ENCODE data around the gene TLE1.

TLE1 gene

DNA sequence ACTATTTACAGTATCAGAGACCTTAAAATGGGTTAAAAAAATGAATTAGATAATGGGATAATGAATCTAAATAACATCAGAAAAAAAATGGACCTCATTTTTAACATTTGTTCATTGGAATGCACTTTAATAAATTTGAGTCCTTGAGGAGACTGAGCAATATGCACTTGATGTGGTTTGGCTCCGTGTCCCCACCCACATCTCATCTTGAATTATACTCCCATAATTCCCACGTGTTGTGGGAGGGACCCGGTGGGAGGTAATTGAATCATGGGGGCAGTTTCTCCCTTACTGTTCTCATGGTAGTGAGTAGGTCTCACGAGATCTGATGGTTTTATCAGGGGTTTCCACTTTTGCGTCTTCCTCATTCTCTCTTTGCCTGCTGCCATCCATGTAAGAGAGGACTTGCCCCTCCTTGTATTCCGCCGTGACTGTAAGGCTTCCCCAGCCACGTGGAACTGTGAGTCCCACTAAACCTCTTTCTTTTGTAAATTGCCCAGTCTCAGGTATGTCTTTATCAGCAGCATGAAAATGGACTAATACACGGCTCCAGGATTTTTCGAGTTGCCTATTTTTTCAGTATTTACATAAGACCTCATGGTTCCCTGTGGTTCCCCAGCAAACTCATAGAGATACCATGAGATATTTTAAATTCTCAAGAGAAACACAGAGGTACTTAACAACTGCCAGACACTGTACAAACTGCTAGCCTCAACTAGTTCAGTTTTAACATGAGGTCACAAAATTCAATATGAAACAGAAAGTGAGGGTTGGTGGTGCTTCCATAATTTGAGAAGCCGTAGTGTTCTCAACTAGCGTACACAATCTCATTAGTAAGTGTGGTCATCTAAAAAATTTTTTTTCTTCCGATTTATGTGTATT lies 128.3 kb downstream of the TLE1 start:
- Histone ChIP-seq H3K4me1 (peaks cover 7% of the 10 kb centered on the region; the same call in 1 of the 2 replicates), H4K20me1 (no peaks in the 10 kb centered on the region), H3K27ac (no peak overlapping the region), H3K4me2 (no peak overlapping the region), H3K4me3 (no peak overlapping the region), H3K36me3 (no peaks in the 10 kb centered on the region), H3K27me3 (no peaks in the 10 kb centered on the region), H3K9ac (no peak overlapping the region), H3K9me3 (no peaks in the 10 kb centered on the region)
- TF ChIP-seq Cebpa-rat (IDR thresholded peaks at IDR 0.05): no peak

DNA sequence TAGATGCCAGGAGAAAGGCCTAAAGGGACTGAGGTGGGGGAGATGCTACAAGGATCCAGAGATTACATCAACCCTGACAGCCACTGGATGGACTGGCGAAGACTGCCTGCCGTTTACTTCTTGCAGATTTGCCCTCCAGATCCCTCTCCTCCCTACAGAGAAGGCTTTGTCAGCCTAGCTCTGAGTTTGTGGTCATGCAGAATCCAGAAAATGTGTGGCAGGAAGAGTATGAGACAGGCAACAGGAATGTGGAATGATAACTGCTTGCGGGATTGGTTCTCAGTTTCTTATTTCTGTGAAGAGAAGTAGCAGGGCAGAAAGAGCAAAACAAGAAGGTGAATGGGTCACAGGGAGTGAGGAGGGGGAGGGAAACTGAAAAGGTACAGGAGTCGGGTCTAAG lies 129.6 kb downstream of the TLE1 start:
- Histone ChIP-seq H3K4me3 (no peak overlapping the region), H3K36me3 (no peaks in the 10 kb centered on the region), H3K27ac (no peak overlapping the region)

DNA sequence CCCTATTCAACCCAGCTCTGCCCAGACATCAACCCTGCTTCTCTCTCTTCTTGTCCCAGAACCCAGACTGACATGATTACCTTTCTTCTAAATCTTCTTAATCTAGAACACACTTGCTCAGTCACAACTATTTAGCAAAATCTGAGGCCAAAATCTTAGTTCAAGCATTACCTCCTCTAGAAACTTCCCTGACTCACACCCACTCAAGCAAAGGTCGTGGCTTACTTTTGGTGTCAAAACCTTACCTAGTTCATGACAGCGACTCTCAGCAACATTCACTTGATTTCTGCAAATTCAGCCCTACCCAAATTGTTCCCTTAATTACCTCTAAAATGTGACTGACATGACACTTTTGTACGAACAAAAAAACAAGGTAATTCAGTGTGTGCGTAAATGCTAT lies 130.2 kb downstream of the TLE1 start:
- Histone ChIP-seq H3K4me1 (peaks cover 7% of the 10 kb centered on the region; the same call in 1 of the 2 replicates), H4K20me1 (no peaks in the 10 kb centered on the region), H3K36me3 (no peaks in the 10 kb centered on the region), H3K4me2 (no peak overlapping the region), H3K9ac (no peak overlapping the region), H3K4me3 (no peak overlapping the region), H3K27me3 (no peaks in the 10 kb centered on the region), H3K27ac (no peak overlapping the region), H3K9me3 (no peaks in the 10 kb centered on the region)
- no peak for TF ChIP-seq Cebpa-rat (IDR thresholded peaks at IDR 0.05)

More for the DNA sequence above, 129.6 kb downstream of the TLE1 start:
- Histone ChIP-seq H4K20me1 (no peaks in the 10 kb centered on the region), H3K9me3 (no peaks in the 10 kb centered on the region), H3K27me3 (no peaks in the 10 kb centered on the region), H3K9ac (no peak overlapping the region), H3K4me1 (peaks cover 7% of the 10 kb centered on the region; the same call in 1 of the 2 replicates), H3K4me2 (no peak overlapping the region)
- TF ChIP-seq Cebpa-rat (IDR thresholded peaks at IDR 0.05): no peak

DNA sequence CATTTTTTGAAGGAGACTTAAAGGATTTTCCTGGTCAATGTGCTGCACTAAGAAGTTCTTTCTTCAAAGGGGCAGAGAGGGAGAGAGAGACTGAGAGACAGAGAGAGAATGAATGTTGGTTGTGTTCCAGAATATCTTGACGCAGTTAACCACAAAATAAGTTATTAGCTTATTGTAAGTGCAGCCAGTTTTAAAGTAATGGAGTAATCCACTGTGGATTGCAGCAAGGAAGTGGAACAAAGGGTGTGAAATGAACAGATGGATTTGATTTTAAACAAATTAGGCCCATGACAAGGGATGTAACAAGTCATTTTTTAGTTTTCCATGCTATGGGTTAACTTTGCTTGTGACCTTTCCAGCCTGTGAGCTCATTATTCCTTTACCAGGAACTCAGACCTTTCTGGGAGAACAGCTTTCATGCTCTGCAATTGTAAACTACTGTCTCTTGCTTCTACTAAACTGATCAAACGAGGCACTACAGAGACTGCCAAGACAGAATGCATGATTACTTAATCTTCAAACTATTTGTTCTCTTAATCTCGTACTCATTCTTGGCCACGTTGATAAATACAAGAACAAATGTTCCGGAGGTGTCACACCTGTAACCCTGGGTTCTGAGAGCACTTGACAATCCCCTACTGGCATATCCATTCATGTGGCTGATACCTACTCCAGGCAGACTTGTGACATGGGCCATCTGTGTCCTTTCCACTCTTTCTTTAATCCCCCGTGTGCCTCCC lies 131.1 kb downstream of the TLE1 start:
- Histone ChIP-seq H3K4me2 (no peak overlapping the region), H3K4me1 (peaks cover 7% of the 10 kb centered on the region; the same call in 1 of the 2 replicates), H3K27me3 (no peaks in the 10 kb centered on the region), H3K36me3 (no peaks in the 10 kb centered on the region), H3K4me3 (no peak overlapping the region), H4K20me1 (no peaks in the 10 kb centered on the region), H3K9me3 (no peaks in the 10 kb centered on the region), H3K27ac (no peak overlapping the region), H3K9ac (no peak overlapping the region)
- no peak for TF ChIP-seq Cebpa-rat (IDR thresholded peaks at IDR 0.05)

DNA sequence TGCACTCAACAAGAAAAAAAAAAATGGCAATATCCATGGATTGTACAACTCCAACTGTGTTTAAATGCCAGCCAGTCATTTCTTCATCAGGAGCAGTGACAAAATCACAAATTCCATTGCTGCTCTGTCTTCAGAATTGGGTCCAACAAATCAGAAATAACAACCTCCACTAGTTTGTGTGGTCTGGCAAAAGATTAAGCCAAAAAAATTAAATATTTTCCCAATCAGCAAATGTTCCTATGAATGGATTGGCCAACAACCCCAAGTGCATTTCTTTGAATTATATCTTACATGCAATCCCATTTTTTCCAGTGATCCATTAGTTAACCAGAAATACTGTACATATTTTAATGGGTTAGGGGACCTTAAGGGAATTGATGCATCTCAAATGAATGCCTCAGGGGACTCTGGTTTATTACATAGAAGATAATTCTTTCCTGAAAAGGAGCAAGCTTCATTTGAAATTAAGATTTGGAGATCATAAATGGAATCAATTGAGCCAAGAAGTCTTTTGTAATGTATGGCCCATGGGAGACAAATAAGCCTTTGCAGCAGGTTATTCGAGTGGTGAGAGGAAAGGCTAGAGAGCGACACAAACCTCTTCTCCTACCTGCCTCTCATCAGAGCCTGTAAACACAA lies 131.8 kb downstream of the TLE1 start:
- H3K27me3 ChIP-seq: no peaks in the 10 kb centered on the region
- H3K4me3 ChIP-seq: no peak overlapping the region
- peaks cover 7% of the 10 kb centered on the region; the same call in 1 of the 2 replicates for H3K4me1 ChIP-seq
- no peaks in the 10 kb centered on the region for H3K36me3 ChIP-seq
- no peak for TF ChIP-seq Cebpa-rat (IDR thresholded peaks at IDR 0.05)
- H3K9me3 ChIP-seq: no peaks in the 10 kb centered on the region
- H4K20me1 ChIP-seq: no peaks in the 10 kb centered on the region
- H3K4me2 ChIP-seq: no peak overlapping the region
- H3K9ac ChIP-seq: no peak overlapping the region
- H3K27ac ChIP-seq: no peak overlapping the region

DNA sequence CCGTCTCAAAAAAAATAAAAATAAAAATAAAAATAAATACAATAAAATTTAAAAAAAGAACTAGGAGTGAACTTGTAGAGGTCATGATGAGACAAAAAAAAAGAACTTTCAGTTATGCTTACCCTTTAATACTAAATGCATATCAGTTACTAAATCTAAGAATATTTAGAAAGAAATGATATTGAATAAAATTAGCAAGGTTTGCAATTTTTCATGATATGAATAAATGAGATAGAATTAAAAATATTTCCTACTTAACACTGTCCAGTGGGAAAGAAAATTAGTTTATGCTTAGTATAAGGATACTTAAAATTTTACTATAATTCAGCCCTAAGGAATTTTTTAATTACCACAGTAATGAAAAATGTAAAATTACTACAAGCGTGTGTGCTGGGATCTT lies 132.4 kb downstream of the TLE1 start:
- peaks cover 7% of the 10 kb centered on the region; the same call in 1 of the 2 replicates for H3K4me1 ChIP-seq
- TF ChIP-seq Cebpa-rat (IDR thresholded peaks at IDR 0.05): no peak

DNA sequence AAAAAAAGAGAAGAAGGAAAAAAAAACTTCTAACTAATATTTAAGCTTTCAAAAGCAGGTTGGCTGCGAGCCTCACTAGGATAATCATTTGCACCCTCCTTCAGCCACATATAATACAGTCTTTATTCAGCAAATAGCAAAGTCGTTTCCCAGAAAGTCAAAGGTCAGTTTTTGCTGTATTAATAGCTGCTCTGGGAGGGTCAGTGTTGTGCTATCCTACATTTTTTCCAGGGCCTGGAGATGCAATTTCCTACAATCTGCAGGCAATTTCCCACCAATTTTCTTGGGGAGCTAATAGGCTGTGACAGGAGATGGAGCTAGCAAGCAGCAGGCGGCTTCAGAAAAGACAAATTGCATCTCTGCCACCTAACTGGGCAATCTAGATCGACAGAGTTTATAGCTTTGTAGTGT lies 136.8 kb downstream of the TLE1 start:
- TF ChIP-seq Cebpa-rat (IDR thresholded peaks at IDR 0.05): no peak
- Histone ChIP-seq H3K27me3 (no peaks in the 10 kb centered on the region), H3K4me2 (no peak overlapping the region)

More for the DNA sequence above, 132.4 kb downstream of the TLE1 start:
- Histone ChIP-seq H3K9me3 (no peaks in the 10 kb centered on the region), H3K9ac (no peak overlapping the region), H3K4me2 (no peak overlapping the region), H4K20me1 (no peaks in the 10 kb centered on the region), H3K27me3 (no peaks in the 10 kb centered on the region), H3K36me3 (no peaks in the 10 kb centered on the region), H3K4me3 (no peak overlapping the region), H3K27ac (no peak overlapping the region)

DNA sequence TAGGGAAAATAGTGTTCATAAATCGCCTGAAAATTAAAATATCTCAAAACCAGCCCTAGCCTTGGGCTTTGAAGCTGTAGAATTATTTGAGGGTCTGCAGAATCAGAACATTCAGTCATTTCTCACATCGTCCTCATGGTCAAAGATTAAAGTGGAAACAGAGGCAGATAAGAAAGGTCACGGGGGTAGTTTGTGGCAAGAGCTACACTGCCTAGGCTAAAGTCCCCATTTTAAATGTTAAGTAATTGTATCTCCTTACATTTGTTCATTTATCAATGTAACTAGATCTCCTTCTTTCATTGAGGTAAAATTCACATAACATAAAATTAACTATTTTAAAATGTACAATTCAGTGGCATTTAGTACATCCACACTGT lies 139.2 kb downstream of the TLE1 start:
- no peaks in the 10 kb centered on the region for H3K4me1 ChIP-seq
- H3K4me2 ChIP-seq: no peak overlapping the region
- H3K36me3 ChIP-seq: no peaks in the 10 kb centered on the region
- no peaks in the 10 kb centered on the region for H3K27me3 ChIP-seq
- no peaks in the 10 kb centered on the region for H4K20me1 ChIP-seq
- no peaks in the 10 kb centered on the region for H3K9me3 ChIP-seq
- TF ChIP-seq Cebpa-rat (IDR thresholded peaks at IDR 0.05): no peak
- H3K27ac ChIP-seq: no peak overlapping the region
- no peak overlapping the region for H3K4me3 ChIP-seq
- no peak overlapping the region for H3K9ac ChIP-seq

More for the DNA sequence above, 136.8 kb downstream of the TLE1 start:
- Histone ChIP-seq H3K27ac (no peak overlapping the region), H3K4me3 (no peak overlapping the region), H3K9ac (no peak overlapping the region), H4K20me1 (no peaks in the 10 kb centered on the region), H3K4me1 (peaks cover 2% of the 10 kb centered on the region; the same call in 1 of the 2 replicates), H3K9me3 (no peaks in the 10 kb centered on the region), H3K36me3 (no peaks in the 10 kb centered on the region)

DNA sequence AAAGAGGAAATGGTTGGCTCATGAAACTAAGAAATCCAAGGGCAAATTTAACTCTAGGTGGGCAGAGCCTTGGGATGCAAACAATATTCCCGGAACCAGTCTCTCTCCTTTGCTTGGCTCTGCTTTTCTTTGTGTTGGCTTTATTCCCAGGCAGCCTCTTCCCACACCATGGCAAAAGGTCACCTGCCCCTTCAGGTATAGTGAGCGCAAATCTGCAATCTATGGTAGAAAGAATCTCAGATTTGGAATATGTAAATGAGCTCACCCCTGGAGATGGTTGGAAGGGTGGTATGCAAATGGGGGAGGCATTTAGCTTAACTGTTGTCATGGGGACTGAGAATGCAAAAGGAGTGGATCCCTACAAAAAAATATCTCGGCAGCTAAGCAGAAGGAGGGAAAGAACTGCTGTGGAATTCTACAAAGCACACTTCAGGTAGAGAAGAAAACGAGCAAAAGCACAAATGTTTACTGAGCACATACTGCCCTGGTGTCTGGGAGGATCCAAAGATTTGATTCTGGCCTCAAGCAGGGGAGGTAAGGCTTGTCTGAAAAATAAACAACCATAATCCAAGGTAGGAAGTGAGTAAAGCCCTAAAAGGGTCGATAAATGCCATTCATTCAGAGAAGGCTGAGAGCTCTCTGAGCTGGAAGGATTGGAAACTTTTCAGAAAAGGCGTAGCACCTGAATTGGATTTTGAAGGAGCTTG lies 139.7 kb downstream of the TLE1 start:
- no peak overlapping the region for H3K4me3 ChIP-seq
- H3K27me3 ChIP-seq: no peaks in the 10 kb centered on the region
- H3K36me3 ChIP-seq: no peaks in the 10 kb centered on the region
- no peaks in the 10 kb centered on the region for H3K9me3 ChIP-seq
- H4K20me1 ChIP-seq: no peaks in the 10 kb centered on the region
- no peak overlapping the region for H3K9ac ChIP-seq
- TF ChIP-seq Cebpa-rat (IDR thresholded peaks at IDR 0.05): no peak
- H3K4me2 ChIP-seq: no peak overlapping the region
- H3K27ac ChIP-seq: no peak overlapping the region
- no peaks in the 10 kb centered on the region for H3K4me1 ChIP-seq

Data from BLaER1 (cell line).